UCSD-AML1 (cell line): ENCODE results near the gene RAP1GAP2.

Experiments used
- DNase-seq: peaks from one replicate; lab custom pipeline; 2025; ENCODE audit not compliant: unreplicated experiment; lab: John Stamatoyannopoulos, UW

Gene RAP1GAP2

DNA sequence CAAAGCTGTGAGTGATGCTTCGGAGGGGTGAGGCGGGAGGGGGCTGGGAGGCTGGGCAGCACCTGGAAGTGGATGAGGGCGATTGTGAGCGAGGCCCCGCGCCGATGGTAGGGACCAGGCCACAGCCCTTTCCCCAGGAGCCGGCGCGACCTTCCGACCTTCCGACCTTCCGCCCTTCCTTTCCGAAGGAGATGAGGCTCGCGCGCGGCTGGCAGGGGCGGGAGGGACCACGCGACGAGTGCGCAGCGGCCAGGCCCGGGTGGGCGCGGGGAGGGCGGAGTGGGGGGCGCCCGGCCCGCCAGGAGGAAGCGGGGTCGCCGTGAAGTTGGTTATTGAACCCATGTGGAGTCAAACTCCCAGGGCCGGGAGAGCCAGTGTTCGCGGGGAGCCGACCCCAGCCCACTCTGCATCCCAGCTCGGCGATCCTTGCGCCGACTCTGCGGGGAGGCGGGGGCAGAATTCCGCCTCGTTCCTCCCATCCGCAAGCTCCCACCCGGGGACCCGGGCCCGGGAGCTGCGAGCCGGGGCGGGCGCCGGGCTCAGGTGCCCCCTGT lies 56.6 kb downstream of the RAP1GAP2 start:
- DNase-seq = no peak

DNA sequence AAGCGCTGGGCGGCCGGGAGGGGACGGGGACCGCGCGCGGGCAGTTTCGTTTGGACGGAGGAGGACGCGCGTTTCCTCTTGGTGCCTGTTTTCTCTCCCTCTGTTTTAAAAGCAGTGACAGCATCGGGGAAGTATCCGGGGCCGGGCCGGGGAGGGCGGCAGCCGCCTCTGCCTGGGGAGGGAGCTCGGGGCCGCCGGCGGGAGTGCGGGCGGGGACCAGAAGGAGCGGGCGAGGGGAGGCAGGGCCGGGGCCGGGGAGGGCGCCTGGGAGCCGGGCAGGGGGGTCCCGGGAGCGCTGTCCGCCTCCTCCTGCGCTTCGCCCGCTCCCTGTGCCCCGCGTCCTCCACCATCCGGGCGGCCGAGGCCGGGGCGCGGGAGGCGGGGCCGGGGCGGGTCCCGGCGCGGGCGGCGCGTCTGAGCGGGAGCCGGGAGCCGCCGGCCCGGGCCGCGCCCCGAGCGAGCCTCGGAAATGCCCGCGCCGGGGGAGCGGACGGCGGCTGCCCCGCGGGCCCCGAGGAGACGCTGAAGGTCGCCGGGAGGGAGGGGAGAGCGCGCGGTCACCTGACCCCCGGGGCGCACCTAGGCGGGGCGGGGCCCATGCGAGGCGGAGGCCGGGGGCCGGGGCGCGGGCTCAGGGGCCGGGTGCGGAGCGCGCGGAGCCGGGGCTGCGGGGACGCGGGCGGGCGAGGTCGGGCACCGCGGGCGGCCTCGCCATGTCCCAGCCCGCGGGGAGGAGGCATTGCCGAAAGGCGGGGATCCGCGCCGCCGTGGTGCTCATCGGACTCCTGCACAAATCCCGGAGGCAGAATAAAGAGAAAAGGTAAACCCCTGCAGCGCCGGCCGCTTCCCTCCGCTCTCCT lies 57.3 kb downstream of the RAP1GAP2 start:
- DNase-seq = no peak

DNA sequence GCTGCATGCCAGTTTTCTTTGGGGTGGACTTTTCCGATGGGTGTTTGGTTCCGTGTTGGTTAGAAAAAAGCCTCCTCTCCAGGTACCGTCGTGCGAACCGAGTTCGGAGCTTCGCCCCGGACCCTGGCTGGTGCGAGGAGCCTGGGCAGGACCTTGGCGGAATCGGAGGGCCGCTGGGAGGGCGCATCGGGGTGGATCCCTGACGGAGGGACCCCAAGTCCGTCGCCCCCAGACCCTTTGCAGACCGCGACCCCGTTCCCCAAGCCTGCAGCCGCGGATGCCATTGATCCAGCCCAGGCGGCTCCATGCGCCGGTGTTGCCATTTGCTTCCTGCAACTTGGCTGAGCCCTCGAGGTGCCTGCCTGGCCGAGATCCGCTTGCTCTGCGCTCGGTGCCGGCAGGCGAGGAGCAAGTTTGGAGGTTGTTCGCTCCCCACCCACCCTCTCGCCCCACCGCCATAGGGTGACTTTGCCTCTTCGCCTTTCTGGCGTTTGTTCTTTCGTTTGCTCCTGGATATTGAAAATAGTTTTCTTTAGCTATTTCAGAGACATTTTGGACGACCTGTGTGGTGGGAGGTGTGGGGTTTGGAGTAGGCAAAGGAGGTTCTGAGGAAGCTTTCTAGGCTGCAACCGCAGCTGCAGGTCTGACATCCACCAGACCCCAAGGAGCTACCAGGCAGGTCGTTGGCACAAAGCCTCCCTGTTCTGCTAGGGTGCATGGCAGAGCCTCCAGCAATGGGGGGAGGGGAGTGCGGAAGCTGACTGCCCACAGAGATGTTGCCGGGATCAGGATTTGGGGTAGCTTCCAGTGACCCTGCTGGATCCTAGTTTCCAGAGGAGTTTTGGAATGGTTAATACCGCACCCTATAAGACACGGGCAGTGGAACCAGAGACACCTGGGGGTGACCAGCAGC lies 58.2 kb downstream of the RAP1GAP2 start:
- DNase-seq = no peak

DNA sequence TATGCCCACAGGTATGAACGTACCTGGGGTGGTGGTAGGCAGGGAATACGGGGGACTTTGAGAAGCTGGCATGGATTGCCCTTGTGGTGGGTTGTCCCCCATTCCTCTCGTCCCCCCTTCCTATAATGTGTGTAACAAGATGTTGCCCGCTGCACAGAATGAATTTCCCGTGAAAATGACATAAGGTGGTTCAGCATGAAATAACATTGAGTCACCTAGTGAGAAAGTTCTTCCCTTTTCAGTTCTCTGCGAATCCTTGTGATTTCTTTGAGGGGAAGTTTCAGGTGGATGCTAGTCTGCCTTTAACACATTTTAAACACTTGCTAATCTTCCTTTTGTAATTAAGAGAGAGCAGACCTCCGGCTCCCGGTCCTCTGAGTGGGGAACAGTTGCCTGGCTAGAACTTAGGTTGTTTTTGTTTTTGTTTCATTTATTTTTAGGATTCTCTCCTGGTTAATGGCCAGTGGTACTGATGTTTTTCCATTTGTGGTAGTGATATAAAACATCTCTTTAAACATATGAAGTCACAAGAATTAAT lies 58.9 kb downstream of the RAP1GAP2 start:
- DNase-seq = no peak

DNA sequence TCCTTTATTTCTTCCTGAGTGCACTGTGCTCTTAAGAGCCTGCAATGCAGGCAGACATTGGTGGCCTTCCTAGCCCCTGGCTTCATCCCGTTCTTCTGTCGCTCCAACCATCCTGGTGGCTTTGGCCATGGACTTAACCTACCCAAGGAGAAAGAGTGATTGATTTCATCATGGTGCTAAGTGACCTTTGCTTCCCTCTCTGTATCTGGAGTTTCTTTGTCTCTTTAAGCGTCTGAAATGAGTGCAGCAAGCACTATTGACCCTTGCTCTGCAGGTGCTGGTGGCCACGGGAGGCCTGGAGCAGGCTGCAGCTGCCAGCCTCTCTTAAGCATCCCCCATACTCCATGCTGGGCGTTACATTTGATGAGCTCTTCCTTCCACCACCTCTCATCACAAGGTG lies 60.5 kb downstream of the RAP1GAP2 start:
- DNase-seq = no peak

DNA sequence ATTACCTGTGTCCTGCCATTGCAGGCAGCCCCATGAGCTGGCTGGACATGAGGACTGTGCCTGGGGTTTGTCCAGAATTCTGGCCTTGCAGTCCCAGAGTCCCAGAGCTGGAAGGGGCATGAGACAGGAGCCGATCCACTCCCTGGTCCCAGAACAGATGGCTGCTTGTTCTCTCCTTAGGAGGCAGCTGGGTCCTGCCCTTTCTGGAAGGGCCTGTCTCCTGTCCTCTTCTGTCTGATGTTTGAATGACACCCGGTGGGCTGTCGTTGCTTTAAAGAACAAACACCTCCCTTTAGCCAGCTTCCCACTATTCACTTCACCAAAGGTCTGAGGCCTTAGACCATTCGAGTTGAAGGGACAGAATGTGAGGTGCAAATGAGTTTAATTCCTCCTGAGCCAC lies 63.8 kb downstream of the RAP1GAP2 start:
- DNase-seq = no peak

DNA sequence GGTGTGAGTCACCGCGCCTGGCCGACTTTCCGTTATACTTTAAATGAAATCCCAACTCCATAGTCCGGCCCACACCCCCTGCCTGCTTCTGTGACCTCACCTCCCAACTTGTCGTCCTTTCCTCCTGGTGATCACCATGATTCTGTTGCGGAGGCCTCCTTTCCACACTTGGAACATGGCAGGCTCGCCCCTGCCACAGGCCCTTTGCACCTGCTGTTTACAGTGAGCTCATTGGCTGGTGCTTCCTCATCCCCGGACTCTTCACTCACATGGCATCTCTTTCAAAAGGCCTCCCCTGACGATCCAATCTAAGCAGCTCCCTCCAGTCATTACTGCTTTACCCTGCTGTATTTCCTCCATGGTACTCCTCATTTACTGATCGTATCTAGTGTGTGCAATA lies 64.6 kb downstream of the RAP1GAP2 start:
- DNase-seq = no peak

DNA sequence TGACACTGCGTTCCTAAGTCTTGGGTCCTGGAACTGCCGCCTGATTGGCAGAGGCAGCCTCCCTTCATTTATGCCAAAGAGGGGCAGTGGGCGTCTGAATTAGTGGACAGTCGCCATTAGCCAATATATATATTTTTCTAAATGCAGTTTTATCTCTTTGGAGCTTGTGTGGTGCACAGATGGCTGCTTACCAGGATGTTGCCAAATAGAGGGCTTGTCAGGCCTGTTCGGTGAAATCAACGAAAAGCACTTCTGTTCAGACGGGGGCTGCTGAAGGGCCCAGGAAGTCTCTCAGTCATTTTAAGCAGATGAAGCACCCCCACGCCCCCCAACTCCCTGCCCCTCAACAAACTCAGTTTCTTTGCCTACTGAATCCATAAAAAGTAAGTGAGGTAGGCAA lies 66.0 kb downstream of the RAP1GAP2 start:
- DNase-seq = no peak

DNA sequence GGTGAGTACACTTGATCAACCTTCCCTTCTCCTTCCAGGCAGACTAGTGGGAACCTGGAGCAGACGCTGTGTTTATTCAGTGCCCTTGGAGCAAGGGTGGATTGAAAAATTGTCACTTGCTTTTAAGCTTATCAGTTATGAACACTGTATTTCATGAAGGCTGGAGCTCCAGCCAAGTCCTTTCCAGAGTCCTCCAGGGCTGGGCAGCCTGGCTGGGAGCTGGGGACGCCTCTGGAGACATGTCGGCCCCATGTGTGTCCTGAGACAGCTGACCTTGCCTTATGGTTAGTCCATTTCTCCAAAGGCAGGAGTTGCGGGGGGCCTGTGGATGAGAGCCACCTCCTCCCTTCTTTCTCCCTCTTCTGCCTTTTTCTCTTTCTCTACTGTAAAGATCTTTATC lies 67.0 kb downstream of the RAP1GAP2 start:
- DNase-seq = no peak

DNA sequence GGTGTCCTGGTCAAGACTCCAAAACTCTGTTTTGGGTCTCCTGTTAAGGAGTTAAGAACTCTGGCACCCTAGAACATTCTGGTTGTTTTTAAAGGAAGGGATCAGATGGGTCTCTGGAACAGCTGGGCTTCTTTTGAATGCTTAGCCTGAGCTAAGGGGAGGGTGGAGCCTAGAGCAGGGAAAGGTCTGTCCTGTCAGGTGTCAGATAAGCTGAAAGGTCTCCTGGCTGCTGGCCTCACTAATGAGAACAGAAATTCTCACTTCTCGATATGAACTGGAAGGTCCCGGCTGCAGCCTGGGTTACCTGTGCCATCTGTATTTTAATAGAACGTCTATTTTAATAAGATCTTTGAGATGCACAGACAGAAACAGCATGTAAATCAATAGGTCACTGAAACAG lies 69.0 kb downstream of the RAP1GAP2 start:
- DNase-seq = no peak

DNA sequence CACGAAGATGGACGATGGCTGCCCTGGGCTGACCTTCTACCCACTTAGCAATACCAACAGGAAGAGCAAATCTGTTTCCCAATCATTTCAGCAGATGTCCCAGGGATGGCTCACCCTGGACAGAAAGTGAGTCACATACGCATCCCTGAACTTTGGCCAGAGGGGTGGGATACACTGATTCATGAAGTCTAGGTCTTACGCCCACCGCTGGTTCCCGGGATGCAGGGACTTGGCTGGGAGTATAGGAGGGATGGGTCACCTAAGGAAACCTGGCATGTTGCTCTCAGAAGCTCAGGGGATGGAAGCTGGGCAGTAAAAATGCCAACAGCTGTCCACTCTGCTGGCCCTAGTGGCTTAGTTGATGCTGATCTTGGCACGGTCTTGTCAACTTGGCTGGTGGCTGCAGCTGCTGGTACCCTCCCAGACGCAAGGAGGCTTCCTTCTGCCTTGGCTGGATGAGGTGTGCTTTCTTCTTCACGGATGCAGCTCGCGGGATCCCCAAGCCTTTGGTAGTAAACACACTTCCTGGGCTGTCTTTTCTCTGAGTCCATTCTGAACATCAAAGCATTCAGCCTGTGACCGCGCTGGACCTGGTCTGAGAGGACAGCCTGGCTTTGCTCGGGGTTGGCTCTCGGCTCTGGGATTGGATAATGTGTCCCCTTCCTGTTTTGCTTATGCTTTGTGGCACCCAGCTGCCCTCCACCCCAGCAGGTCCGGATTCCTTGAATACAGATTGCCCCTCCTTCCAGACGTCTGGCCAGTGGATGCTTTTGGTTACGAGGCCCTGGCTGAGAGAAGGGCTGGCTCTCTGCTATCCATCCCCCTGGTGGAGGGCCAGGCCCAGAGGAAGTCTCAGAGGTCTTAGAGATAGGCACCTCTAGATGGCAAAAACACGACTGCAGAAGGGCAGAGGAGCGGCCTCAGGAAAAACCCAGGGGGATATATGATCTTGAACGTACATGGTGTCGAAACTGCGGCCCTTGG lies 71.5 kb downstream of the RAP1GAP2 start:
- DNase-seq = no peak

DNA sequence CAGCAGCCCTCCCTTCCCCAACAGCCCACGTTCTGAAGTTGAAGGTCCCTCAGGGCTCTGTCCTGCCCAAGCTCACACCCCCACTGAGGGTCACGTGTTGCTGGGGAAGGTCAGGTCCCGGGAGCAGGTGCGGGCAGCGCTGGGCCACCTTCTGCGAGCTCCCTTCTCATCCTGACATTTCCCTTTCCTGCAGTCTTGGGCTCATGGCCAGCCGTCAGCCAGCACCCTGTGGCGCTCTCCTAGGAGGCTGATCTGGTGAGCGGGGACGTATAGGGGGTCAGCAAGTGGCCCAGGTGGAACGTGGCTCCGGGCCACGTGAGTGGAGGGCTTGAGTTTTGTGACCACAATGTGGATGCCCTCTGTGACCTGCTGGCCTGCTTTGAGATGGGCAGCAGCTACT lies 73.4 kb downstream of the RAP1GAP2 start:
- no peak for DNase-seq

DNA sequence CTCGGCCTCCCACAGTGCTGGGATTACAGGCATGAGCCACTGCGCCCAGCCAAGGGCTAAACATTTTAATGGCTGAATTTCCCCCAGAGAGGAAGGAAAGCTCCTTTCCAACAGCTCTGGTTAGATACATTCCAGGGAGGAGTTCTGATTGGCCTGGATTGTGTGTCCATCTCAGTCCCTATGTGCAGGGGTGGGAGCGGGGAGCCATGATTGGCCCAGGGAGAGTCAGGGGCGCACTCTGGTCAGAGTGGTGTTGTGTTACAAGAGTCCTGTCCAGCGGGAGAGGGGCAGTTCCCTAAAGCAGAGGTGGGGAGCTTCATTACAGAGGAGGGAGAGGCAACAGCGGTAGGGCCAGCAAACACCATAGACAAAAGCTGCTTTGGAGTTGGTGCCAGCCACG lies 75.0 kb downstream of the RAP1GAP2 start:
- DNase-seq = no peak

DNA sequence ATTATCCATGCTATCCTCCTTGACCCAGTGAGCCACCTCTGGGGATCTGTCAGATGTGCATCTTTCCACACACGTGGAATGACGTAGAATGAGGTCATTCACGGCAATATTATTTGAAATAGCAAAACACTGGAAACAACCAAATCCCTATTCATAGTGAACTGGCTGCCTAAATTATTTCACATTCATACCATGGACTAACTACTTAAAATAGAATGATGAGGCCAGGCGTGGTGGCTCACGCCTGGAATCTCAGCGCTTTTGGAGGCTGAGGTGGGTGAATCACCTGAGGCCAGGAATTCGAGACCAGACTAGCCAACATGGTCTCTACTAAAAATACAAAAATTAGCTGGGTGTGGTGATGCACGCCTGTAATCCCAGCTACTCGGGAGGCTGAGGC lies 75.5 kb downstream of the RAP1GAP2 start:
- no peak for DNase-seq

DNA sequence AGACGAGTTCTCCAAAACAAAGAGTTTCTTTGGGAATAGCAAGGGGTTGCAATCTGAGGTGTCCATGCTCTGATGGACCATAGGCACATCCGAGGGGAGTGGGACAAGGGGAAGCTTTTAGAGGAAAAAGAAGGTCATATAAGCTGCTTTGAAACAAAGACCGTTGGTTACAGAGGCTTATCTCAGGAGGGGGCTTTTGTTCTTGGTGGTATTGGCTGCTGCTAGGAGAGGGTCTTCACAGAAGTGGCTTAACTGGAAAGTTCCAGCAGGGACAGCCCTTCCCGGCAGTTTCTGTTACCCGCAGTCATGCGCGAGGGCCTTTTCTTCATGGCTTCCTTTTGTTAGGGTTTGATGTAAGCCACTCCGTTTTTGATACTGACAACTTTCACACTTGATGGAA lies 76.0 kb downstream of the RAP1GAP2 start:
- DNase-seq = no peak

DNA sequence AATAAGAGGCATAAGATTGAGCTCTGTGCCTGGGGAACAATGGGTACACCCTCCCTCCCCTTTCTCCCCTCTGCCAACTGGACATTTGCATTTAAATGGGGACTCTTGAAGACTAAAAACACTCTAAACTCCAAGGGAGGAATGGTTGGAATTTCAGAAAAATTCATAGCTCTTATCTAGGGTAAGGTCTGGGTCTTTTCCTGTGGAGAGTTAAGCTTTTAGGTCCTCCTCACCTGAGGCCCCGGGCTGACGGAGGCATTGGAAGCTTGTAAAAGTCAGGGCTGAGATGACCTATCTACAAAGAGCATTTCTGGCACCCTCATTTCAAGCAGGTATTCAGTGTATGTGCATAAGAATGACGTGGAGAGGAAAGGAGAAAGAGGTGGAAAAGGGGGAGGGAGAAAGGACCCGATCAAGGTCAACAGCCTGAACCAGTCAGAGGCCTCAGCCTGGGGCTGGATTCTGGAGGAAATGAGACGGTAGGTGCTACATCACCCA lies 78.0 kb downstream of the RAP1GAP2 start:
- no peak for DNase-seq

DNA sequence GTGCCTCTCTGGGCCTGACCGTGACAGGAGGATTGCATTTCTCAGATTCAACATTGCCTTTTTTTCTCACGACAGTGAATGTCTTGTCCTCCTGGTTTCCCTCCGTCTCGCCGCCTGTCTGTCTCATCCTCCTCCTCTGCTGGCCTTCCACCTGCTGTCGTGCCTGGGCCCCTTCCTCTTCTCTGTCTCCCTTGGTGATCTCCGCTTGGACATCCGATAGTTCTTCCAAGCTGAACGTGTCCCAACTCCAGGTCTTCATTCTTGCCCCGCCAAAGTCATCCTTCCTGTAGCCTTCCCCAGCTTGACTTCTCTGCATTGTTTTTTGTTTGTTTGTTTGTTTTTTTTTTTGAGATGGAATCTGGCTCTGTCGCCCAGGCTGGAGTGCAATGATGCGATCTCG lies 79.4 kb downstream of the RAP1GAP2 start:
- DNase-seq = no peak

DNA sequence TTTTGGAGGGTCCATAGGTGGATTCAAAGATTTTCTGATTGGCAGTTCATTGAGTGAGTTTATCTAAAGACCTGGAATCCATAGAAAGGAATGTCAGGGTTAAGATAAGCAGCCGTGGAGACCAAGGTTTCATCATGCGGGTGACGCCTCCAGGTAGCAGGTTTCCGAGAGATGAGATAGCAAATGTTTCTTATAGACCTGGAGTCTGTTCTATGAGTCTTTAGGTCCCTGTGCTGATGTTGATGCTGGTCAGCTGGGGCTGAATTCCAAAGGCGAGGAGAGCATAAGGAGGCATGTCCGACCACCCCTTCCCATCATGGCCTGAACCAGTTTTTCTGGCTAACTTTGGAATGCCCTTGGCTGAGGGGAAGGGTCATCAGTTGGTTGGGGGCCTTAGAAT lies 80.2 kb downstream of the RAP1GAP2 start:
- DNase-seq = no peak

DNA sequence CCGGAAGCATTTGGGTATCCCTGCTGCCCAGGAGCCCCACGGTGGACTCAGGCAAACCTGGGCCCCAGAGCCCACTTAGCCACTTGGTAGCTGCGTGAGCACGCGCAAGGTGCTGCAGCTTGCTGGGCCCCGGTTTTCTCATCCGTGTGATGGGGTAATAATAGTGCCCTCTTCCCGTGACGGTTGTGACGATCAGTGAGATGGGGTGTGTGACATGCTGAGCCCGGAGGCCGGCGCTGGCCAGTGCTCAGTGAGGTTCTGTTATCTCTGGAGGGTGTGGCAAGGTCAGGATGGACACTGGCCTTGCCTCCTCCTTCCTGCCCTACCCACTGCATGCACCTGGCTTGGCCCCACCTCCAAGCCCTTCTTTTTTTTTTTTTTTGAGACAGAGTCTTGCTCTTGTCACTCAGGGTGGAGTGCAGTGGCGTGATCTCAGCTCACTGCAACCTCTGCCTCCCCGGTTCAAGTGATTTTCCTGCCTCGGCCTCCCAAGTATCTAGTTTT lies 82.6 kb downstream of the RAP1GAP2 start:
- DNase-seq = no peak

DNA sequence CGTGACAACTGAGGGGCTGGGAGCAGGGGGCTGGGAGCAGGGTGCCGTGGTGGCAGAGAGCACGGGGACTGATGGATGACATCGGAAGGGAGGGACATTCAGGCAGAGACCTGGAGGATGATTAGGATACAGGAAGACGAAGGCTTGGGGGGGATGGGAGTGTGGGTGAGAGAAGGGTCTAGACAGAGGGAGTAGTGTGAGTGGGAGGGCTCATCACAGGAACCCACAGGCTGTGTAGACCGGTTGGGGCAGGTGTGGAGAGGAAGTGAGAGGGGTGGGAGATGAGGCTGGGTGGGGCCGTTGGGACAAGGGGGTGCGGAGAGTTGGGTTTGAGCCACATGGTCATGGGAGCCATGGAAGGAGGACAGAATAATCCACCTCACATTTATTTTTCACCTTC lies 83.8 kb downstream of the RAP1GAP2 start:
- DNase-seq = no peak
